ENCODE data around the gene C4B.

C4B gene

DNA sequence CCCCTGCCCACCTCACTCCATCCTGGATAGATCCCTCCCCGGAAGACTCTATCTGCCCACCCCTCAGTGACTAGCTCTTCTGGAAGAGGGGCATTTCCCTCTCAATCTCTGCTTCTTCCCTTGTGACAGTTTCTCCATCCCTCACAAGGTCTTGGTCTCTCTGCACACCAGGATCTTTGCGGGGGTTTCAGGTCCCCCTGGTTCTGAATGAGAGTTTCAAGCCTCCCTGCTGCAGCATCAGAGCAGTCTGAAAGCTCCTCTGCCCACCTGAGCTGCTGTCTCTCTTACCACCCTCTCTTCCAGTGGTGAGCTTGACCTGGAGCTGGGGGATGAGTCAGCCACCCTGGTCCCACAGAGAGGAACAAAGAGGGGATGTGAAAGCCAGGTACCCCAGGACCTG lies 70.2 kb downstream of the C4B start:
- DNase-seq: no peak
